ELF-1 (cell line): ENCODE data around the gene SPATA13.

Source experiments
- DNase-seq: peaks from one replicate; pipeline ENCODE4 v3.0.0-alpha.2; 2016; ENCODE audit warnings: low read depth, low spot score

The SPATA13 gene

DNA sequence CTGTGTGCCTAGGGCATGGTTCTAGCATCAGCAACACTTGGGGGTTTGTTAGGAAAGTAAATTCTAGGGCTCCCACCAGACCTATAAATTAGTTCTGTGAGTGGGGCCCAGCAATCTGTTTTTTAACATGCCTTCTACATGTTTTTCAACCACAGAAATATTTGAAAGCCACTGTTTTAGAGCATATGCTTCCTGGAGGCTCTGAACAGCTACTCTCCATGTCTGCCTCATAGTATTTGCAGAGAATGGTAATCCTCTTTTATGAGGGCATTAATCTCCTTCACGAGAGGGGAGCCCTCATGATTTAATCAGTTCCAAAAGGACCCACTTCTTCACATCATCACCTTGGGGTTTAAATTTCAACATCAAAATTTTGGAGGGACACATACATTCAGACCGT is 6.0 kb downstream of the SPATA13 start:
- no peak for DNase-seq

DNA sequence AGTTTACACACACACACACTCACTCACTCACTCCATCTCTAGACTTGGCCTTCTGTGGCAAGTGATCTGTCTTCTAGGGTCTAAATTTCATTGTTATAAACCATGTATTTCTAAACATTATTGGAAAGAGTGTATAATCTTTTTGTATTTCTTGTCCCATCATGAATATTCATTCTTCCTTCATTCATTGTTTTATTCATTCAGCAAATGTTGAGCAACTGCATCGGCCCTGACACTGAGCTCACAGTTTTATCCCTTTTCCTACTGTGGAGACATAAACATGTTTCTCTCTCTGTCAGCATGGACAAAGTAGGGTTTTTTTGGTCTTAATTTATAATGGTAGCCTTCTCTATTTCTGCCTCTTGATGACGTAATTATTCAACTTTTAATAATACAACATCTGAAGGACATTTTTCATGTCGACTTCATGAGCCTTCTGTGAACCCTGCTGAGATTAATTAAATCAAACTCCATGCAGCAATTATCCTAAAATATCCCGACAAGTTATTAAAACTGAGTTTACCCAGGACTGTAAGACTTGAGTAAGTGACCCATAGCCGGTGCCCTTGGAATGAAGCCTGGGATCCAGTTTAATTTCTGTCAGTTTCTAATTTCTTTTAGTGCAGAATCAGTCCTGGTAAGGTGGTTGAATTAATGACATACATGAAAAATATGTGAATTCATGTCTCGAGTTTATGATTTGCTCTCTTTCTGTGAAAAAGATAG is 7.3 kb downstream of the SPATA13 start:
- no peak for DNase-seq

DNA sequence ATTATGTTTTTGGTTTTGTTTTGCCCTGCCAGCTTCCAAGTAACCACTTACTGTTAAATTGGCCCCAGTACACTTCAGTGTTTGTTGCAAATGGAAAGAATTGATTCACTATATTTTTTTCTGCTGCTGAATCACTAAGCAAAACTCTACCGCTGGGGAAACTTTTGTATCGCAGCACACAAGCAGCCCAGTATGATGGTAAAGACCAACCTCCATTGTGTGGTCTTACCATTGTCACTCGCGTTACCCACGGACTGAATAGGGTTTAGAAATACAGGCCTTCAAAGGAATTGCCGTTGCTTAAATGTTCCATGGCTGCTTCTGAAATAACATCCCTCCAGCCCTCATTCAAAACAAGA is 7.9 kb downstream of the SPATA13 start:
- DNase-seq: no peak

DNA sequence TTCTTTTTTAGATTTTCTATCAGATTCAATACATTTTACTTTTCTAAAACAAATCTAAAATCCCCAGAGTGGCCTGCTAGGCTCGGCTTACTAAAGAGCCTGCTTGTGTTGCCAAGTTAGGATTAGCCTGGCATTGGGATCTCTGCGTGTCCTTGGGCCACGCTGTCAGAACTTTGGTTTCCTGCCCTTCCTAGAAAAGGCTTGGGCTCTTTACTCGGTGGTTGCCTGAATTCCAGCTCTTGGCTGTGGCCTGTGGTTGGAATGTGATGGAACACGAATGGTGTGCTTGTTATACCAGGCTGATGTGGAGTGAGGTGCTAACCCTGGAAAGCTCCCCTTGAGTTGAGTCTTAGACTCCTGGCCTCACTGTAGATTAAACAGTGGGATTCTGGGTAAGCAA is 8.5 kb downstream of the SPATA13 start:
- DNase-seq: no peak

DNA sequence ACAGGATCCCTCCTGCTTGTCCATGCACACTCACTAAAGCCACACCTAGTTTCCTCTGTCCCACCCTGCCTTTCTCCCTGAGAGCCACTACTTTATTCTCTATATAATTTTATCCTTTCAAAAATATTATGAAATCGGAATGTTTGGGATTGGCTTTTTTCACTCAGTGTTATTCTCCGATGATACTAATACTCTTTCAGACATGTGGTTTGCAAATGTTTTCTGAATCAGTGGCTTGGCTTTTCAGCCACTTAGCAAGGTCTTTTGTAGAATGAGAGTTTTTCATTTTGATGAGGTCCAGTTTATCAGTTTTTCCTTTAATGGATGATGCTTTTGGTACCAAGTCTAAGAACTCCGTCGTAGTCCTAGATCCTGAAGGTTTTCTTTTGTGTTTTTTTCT is 11.6 kb downstream of the SPATA13 start:
- DNase-seq: no peak

DNA sequence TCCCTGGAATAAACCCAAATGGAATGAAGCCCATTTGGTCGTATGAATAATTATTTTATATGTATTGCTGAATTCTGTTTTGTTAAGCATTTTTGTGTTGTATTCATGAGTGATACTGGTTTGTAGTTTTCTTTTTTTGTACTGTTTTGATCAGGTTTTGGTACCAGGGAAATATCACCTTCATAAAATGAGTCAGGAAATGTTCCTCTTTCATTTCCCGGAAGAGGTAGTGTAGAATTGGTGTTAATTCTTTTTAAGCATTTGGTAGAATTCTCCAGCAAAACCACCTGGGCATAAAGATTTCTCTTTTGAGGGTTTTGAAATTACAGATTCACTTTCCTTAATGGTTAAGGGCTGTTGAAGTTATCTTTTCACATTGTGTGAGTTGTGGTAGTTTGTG is 13.3 kb downstream of the SPATA13 start:
- no peak for DNase-seq

DNA sequence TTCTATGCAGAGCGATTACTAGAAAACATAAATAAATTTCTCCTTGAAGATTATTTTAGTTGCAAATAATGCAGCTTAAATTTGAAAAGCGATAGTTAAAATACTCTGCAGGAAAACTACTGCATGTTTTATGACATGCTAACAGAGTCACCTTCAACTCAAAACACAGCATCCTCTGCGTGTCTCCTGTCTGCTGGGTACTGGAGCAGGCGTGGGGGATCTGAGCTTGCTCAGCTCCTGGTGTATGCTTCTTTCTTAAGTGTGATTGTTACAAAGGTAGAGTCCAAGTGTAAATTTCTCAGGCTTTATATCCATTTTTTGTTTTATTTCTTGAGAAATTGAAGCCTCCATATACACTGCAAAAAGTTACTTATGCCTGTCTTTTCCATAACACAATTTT is 15.3 kb downstream of the SPATA13 start:
- no peak for DNase-seq

DNA sequence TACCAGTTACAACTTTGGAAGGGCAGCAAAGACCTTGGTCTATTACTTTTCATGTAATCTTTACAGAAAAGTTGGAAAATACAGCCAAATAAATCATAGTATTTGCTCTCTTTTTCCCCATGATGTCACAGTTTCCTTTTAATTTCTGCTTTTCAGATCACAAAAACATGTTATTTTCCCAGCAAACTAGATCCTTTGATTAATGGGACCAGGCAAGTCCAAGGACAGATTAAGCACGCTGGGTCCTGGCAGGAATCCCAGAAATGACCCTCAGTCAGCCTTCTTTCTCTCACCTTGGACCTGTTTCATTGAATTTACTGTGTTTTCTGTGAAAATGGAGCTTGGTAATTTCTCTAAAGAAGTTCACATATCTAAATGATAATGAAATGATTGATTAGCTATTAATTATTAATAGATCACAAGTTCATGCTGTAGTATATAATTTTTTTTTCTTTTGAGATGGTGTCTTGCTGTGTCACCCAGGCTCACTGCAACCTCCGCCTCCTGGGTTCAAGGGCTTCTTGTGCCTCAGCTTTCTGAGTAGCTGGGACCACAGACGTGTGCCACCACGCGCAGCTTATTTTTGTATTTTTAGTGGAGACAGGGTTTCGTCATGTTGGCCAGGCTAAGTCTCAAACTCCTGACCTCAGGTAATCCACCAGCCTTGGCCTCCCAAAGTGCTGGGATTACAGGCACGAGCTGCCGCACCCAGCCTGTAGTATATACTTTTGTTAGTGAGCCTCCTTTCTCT is 16.0 kb downstream of the SPATA13 start:
- no peak for DNase-seq

DNA sequence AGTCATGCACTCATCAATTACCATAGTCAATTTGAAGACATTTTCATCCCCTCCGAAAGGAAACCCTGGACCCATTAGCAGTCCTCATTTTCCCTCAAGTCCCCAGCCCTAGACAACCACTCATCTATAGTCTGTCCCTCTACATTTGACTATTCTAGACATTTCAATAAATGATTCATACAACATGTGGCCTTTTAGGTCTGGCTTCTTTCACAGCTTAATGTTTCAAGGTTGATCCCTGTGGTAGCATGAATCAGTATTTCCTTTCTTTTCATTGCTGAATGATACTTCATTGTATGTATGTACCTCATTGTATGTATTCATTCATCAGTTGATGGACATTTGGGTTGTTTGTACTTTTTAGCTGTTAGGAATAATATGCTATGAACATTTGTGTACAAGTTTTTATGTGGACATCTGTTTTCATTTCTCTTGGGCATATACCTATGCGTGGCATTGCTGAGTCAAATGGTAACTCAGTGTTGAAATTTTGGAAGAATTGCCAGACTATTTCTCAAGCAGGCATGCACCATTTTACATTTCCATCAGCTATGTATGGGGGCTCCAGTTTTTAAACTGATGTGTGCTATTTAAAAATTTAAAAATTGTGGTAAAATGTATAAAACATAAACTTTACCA is 18.4 kb downstream of the SPATA13 start:
- DNase-seq: no peak

DNA sequence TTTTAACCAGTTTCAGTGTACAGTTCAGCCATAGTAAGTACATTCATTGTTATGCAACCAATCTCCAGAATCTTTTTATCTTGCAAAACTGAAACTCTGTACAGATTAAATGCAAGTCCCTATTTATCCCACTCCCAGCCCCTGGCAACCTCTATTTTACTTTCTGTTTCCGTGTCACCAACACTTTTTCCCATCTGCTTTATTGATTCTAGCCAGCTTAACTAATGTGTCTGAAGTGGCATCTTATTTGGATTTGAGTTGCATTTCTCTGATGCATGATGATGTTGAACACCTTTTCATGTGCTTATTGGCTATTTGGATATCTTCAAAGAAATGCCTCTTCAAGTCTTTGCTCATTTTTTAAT is 18.9 kb downstream of the SPATA13 start:
- DNase-seq: no peak

DNA sequence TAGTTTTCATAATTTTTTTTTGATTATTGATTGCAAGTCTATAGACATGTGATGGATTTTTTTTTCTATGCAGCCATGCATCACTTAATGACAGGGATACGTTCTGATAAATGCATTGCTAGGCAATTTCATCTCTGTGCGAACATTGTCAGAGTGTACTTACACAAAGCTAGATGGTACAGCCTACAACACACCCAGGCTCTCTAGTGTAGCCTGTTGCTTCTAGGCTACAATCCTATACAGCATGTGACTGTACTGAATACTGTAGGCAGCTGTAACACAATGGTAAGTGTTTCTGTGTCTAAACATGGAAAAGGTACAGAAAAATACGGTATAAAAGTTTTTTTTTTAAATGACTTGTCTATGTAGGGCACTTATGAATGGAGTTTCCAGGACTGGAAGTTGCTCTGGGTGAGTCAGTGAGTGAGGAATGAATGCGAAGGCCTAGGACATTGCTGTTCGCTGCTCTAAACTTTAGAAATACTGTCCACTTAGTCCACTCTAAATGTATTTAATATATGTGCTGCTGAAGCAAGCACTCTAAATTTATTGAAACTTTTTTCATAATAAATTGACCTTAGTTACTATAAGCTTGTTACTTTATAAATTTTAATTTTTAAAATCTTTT is 20.3 kb downstream of the SPATA13 start:
- DNase-seq: no peak

DNA sequence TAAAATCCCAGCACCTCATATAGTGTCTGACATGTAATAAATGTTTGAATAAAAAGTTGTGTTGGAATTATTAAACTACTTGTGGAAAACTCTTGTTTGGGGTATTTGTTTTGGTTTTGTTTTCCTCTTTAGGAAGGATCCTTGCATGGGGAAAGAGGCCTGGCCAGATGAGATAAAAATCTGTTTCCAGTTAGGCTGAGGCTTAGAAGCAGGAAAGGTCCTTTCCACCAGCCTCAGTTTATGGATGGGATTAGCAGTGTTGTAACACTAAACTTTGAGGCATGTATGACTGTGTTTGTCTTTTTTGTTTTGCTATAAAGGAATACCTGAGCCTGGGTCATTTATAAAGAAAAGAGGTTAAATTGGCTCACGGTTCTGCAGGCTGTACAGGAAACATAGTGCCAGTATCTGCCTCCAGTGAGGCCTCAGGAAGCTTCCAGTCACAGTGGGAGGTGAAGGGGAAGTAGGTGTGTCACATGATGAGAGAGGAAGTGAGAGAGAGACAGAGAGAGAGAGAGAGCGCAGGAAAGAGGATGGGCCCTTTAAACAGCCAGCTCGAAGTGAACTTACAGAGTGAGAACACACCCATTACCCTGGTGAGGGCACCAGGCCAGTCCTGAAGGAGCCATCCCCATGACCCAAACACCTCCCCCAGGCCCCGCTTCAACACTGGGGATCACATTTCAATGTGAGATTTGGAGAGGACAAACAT is 21.6 kb downstream of the SPATA13 start:
- DNase-seq: no peak

DNA sequence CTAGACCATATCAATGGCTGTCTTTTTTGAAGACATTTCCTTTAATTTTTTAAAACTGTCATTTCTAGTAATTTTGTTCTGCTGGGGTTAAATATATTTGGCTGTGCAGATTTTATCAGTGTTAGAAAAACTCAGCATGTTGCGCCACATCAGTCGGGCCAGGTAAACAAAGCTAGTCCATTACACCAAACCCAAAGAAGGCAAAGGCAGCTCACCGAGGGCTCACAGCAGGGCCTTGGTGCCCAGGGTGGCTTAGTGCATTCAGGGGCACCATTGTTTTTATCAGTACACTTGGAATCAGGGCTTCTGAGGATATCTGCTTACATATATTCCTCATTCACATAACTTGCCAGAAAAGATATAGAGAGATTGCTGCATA is 22.2 kb downstream of the SPATA13 start:
- DNase-seq: no peak

DNA sequence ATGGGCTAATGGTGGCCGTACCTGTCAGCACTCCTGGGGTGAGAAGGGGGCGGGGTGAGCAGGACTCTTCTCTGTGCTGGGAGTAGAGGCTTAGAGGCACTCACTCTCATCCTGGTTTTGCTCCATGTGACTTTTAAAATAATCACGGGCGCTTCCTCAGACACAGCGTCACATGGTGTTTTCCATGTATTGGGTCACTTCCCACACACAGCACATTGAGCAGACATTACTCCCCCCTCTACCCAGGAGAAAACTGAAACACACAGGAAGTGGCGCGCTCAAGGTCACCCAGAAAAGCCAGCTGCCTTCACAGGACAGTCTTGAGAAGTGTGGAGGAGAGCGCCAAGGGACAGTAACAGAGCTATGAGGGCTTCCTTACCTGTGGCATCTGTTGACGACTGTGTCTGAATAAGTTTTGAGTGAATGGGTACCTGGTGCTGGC is 23.2 kb downstream of the SPATA13 start:
- DNase-seq: no peak

DNA sequence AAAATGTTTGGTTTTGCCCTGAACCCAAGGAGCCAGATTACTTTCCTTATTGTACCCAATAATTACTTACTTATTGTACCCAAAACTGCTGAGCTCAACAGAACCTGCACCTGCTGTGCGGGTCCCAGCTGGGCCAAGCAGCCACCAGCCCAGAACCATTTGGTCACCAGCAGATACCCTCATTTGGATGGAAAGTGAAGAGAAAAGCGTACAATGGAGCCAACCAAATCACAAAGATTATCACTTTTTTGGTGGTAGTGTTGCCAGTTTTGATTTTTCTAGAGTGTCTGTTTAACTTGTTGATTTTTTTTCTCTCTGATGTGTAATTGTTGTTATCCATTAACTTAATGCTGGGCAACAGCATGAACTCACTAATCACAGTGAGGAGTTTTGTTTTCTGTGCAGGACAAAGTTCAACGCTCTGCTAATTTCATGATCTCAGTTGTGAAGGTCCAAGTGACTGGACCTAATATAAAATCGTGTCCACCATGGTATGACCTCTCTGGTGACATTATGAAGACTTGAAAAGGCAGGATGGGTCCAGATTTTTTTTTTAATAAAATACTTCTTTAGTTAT is 23.8 kb downstream of the SPATA13 start:
- DNase-seq: no peak

DNA sequence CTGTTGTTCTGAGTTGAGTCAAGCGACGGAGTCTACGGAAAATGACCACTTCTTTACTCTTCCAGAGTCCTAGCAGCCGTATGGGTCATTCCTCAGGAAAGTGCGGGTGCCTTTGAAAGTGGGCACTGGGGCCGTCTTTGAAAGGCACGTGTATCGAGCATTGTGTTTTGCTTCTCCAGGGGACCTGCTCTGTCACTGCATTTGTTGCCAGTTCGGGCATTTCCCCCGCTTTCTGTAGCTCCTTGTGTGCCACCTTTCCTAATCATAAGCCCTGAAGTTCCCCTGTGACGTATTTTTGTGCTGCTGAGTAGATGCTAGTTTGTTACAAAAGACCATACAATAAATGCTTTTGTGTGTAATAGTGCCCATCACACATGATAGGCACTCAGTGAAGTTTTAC is 24.4 kb downstream of the SPATA13 start:
- no peak for DNase-seq

DNA sequence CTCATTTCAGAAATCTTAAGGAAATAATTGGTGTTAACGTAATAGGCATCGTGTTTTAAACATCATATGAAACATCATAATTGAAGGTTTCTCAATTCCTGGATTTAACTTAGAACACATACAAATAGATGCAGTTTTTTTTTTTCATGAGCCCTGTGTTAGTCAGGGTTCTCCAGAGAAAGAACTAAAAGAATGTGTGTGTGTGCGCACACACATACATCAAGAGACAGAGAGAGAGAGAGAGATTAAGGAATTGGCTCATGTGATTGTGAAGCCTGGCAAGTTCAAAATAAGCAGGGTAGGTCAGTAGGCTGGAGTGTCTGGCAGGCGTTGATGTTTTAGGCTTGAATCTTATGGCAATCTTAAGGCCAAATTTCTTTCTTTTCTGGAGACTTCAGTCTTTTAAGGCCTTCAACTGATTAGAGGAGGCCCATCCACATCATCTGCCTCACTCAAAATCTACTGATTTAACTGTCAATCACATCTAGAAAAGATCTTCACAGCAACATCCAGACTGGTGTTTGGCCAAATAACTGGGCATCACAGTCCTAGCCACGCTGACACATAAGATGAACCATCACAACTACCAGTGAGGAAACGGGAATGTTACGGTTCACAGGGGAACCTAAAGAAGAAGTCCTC is 25.2 kb downstream of the SPATA13 start:
- no peak for DNase-seq

DNA sequence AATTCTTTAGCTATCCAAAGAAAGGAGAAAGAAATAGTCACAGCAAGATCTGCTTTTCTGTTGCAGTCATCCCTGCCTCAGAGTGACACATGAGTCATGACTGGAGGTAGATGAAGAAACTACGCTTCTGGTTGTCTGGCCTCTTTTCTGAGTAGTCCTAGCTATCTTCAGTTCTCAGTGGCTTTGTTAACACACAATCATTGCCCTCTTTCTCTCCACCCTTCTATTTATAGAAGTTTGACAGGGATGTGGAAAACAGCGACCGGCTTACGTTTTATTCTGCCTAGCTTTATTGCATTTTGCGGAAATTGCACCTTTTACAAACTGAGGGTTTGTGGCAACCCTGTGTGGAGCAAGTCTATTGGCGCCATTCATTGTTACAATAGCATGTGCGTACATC is 26.7 kb downstream of the SPATA13 start:
- no peak for DNase-seq

DNA sequence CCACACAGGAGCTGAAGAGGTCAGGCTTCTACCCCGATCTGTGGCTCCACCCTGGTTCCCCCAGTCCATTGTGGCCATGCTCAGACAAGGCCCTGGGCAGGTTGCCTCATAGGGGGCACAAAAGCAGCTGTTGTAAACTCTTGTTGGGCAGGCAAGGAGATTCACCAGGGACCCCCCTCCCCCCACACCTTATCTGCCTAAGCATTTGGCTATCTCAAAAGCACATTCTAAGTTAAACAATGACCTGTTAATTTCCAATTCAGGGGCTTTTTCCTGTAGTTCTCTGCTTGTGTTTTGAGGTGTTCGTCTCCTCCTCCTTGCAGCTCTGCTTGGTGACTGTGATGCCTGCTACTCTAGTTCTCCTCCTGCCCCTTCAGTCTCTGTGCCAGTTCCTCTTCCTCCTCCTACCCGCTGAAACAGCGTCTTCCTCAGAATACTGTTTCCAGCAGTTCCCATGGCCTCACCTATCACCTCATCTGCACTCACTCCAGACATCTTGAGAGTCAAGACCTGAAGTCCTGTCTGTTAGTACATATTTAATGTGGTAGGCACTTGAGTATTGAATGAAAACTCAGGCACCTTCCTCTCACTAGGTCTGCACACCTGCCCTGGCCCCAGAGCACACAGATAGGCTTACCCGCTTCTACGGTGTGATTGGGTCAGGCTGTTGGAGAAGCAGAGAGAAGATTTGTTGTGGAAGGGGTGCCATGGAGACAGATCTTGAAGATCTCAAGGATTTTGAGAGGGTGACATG is 31.7 kb downstream of the SPATA13 start:
- DNase-seq: peak; percentile 10

DNA sequence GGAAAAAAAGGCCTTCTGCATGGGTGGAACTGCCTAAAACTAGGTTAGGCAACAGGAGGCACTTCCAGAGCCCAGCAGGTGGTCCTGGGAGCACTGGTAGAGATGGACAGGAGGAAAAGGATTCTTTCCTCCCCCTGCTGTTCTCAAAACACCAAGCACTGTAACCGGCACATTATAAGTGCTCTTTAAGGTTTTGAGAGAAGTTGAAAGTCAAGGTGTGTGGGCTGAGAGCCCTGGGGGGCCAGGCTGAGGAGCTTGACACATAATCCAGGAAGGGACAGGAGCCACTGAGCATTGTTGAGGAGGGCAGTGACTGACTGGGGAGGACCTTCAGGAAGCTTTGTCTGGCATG is 32.3 kb downstream of the SPATA13 start:
- DNase-seq: peak; percentile 21
